HG02678 (cell line): ENCODE results near the gene ANKRD24.
"Not testable (repeated sequence)": the region's sequence is repeated elsewhere in the genome, so short reads cannot be mapped to it uniquely, and the experiment has no call there.

Experiments used
- ATAC-seq: cut with Tn5 transposase; IDR thresholded peaks from one replicate; pipeline ENCODE4 v1.9.1; 2021; ENCODE audit warnings: mild to moderate bottlenecking, moderate library complexity; ENCODE audit not compliant: unreplicated experiment

The ANKRD24 gene

DNA sequence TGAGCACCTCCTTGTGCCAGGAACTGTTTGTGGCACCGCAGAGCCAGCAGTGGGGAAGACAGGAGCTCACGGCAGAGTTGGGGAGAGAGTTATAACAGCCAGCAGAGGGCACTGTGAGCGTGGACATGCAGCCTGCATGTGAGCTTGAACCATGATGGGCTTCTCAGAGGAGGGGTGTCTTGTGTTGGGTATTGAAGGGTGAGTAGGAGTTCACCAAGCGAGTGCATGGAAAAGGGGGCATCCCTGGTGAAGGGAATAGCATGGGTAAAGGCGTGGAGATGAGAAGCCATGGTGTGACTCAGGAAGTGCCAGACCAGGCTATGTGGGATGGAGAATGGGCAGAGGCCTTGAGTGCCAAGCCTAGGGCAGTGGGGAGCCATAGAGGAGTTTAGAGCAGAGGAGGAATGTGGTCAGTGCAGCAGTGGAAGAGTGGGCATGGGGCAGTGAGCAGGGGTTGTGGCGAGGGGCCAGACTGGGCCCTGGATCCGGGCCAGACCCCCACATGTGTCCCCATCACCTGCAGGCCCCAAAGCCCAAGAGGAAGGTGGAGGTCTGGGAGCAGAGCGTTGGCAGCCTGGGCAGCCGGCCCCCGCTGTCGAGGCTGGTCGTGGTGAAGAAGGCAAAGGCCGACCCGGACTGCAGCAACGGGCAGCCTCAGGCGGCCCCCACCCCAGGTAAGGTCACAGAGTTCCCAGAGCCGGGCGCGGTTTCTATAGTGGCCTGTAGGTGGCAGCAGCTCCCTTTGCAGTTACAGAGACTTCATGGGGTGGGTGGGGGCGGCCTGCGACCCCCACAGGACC, 84.8 kb downstream of the ANKRD24 start:
- no peak for ATAC-seq

DNA sequence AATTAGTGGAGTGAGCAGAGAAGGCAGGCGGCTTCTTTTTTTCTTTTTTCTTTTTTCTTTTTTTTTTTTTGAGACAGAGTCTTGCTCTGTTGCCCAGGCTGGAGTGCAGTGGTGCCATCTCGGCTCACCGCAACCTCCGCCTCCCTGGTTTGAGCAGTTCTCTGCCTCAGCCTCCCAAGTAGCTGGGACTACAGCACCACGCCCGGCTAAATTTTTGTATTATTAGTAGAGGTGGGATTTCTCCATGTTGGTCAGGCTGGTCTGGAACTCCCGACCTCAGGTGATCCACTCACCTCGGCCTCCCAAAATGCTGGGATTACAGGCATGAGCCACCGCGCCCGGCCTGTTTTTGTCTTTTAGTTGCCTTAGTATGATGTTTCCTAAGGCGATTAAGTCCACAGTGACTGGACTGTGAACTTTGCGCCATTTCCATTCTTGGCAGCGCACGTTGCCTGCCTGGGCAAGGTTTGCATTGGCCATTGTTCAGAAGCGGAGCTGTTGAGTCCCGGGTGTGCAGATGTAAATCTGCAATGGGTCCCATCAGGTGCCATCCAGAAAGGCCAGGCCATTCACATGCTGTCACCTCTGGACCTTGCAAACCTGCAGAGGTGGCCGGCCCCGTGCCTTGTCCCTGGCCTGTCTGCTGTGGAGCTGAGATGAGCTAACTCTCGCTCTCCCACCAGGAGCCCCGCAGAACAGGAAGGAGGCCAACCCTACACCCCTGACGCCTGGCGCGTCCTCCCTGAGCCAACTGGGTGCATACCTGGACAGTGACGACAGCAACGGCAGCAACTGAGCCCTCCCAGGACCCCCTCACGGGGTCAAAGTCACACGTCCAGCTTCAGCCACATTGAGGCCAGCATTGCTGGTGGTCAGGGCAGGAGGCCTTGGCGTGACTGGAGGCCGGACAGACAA, 85.7 kb downstream of the ANKRD24 start:
- ATAC-seq: no peak

DNA sequence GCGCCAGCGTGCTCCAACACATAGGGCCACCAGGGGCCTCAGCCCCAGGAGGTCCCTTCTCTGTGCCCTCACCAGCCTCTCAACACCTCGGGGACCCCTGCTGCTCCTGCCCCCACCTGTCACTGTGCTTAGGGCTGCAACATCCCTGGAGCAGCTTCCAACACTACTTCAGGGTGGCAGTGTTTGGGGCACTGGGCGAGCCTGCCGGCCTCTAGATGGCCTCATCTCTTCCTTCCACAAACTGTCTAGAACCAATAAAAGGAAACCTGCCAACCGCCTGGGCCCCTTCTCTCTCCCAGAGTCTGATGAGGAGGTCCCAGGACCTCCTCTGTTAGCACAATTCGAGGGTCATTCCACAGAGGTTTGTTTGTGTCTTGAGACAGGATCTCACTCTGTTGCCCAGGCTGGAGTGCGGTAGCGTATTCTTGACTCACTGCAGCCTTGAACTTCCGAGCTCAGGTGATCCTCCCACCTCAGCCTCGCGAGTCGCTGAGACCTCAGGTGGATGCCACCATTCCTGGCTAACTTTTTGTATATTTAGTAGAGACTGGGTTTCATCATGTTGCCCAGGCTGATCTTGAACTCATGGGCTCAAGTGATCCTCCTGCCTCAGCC, 86.4 kb downstream of the ANKRD24 start:
- no peak for ATAC-seq

- ATAC-seq: no peak
Observed at GRCh38 chr19:4272894-4273293, 90.4 kb downstream of the ANKRD24 start.

DNA sequence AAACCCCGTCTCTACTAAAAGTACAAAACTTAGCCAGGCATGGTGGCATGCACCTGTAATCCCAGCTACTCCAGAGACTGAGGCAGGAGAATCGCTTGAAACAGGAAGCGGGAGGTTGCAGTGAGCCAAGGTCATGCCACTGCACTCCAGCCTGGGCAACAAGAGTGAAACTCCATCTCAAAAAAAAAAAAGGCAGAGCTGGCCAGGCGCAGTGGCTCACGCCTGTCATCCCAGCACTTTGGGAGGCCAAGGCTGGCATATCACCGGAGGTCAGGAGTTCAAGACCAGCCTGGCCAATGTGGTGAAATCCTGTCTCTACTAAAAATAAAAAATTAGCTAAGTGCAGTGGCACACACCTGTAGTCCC, 91.8 kb downstream of the ANKRD24 start:
- not testable (repeated sequence) for ATAC-seq
